H1 (cell line): ENCODE measurements around the gene RAP2C. TPM values are rescaled to one million over a fixed set of nuclear protein-coding genes. Genes with fewer than 3 reads are reported as not detected.

Source experiments
- CTCF ChIA-PET: fragments of 300-600 bp; sonication (Branson Sonifier 250); formaldehyde crosslinking; loops from one replicate; lab custom pipeline; 2021; ENCODE audit not compliant: partially characterized antibody; lab: Charles Lee
- POLR2A ChIA-PET: fragments of 300-600 bp; sonication (Branson Sonifier 250); formaldehyde crosslinking; loops from one replicate; lab custom pipeline; 2021; ENCODE audit warnings: inconsistent platforms; ENCODE audit not compliant: partially characterized antibody; lab: Charles Lee
- DNase-seq, 2 experiments: peaks; one replicate each; pipeline versions ENCODE4 v3.0.0 to v3.0.0-alpha.2; 2010 to 2022; ENCODE audit warnings: low spot score in 2 of 2, low read depth in 1 of 2, mixed read lengths in 1 of 2
- FAIRE-seq: peaks from 2 replicates; lab custom pipeline; 2011; peaks lifted over from hg19 to GRCh38; lab: Jason Lieb, UNC
- H2AFZ ChIP-seq: 2 replicates; pipeline ENCODE4 v1.8.1; 2012; ENCODE audit warnings: low read length, inconsistent platforms
- H2AK5ac ChIP-seq: 2 replicates; pipeline ENCODE4 v1.6.1; 2013; ENCODE audit warnings: low read depth, low read length
- H2BK120ac ChIP-seq: replicated peaks from 2 replicates; pipeline ENCODE3; 2013; ENCODE audit warnings: low read depth, low read length, inconsistent platforms
- H2BK12ac ChIP-seq: 2 replicates; pipeline ENCODE4 v1.6.1; 2013; ENCODE audit warnings: low read depth, low read length
- H2BK15ac ChIP-seq: 2 replicates; pipeline ENCODE4 v1.6.1; 2013; ENCODE audit warnings: low read length
- H2BK20ac ChIP-seq: 2 replicates; pipeline ENCODE4 v1.6.1; 2013; ENCODE audit warnings: low read length
- H2BK5ac ChIP-seq: 2 replicates; pipeline ENCODE4 v1.6.1; 2013; ENCODE audit warnings: low read depth, low read length
- H3K14ac ChIP-seq: 2 replicates; pipeline ENCODE4 v1.6.1; 2013; ENCODE audit warnings: inconsistent platforms; ENCODE audit not compliant: insufficient read length
- H3K18ac ChIP-seq: 2 replicates; pipeline ENCODE4 v1.6.1; 2013; ENCODE audit warnings: low read length; ENCODE audit errors: extremely low read depth
- H3K23ac ChIP-seq: 2 replicates; pipeline ENCODE4 v1.6.1; 2013; ENCODE audit warnings: inconsistent platforms; ENCODE audit not compliant: insufficient read length
- H3K23me2 ChIP-seq: 2 replicates; pipeline ENCODE4 v1.6.1; 2013; ENCODE audit warnings: low read depth, low read length
- H3K27ac ChIP-seq: 2 replicates; pipeline ENCODE4 v1.6.1; 2011; ENCODE audit warnings: low read depth, low read length, inconsistent platforms
- H3K27me3 ChIP-seq, 4 experiments: replicated peaks in 1 of 4; 1 replicate in 1 of 4; 2 replicates in 3 of 4; pipeline versions ENCODE4 v1.6.1 to v1.8.1; 2011 to 2013; ENCODE audit warnings: low read length in 3 of 4, mild to moderate bottlenecking in 3 of 4, inconsistent platforms in 2 of 4, mixed read lengths in 2 of 4, moderate library complexity in 1 of 4; ENCODE audit not compliant: control insufficient read depth in 3 of 4, insufficient read depth in 3 of 4; ENCODE audit errors: extremely low read depth in 1 of 4
- H3K36me3 ChIP-seq, 4 experiments: 2 replicates each; pipeline versions ENCODE4 v1.6.1 to v1.8.1; 2011 to 2013; ENCODE audit warnings: mild to moderate bottlenecking in 4 of 4, low read length in 3 of 4, moderate library complexity in 2 of 4, control low read depth in 1 of 4, inconsistent platforms in 1 of 4; ENCODE audit not compliant: insufficient read depth in 4 of 4, control insufficient read depth in 2 of 4
- H3K4ac ChIP-seq: replicated peaks from 2 replicates; pipeline ENCODE3; 2013; ENCODE audit warnings: low read length, low read depth, mixed read lengths, inconsistent platforms; ENCODE audit not compliant: insufficient read length
- H3K4me1 ChIP-seq, 4 experiments: replicated peaks in 1 of 4; 1 replicate in 1 of 4; 2 replicates in 3 of 4; pipeline versions ENCODE4 v1.6.1 to v1.8.1; 2011 to 2013; ENCODE audit warnings: low read length in 3 of 4, inconsistent platforms in 2 of 4, mixed read lengths in 1 of 4; ENCODE audit not compliant: insufficient read depth in 4 of 4, control insufficient read depth in 3 of 4
- H3K4me2 ChIP-seq, 2 experiments: 2 replicates each; pipeline versions ENCODE4 v1.6.1 to v1.8.1; 2011 to 2013; ENCODE audit warnings: low read depth in 2 of 2, low read length in 2 of 2, control low read depth in 1 of 2, inconsistent platforms in 1 of 2, mild to moderate bottlenecking in 1 of 2; ENCODE audit not compliant: insufficient read depth in 1 of 2
- H3K4me3 ChIP-seq, 4 experiments: fragments of 200-600, 300-600 bp in 1 of 4; sonication (generic), shearing (Covaris generic), sonication (Bioruptor Twin) in 1 of 4; 2 replicates each; pipeline versions ENCODE4 v1.5.1 to v1.8.1; 2011 to 2016; ENCODE audit warnings: low read length in 4 of 4, low read depth in 3 of 4, control low read depth in 2 of 4, inconsistent platforms in 2 of 4, mild to moderate bottlenecking in 2 of 4, mixed read lengths in 1 of 4, moderate library complexity in 1 of 4; ENCODE audit not compliant: insufficient read depth in 2 of 4; ENCODE audit errors: extremely low read depth in 1 of 4
- H3K56ac ChIP-seq: replicated peaks from 2 replicates; pipeline ENCODE3; 2013; ENCODE audit warnings: low read depth, mild to moderate bottlenecking, mixed read lengths, low read length, inconsistent platforms; ENCODE audit not compliant: insufficient read length
- H3K79me1 ChIP-seq: 2 replicates; pipeline ENCODE4 v1.6.1; 2013; ENCODE audit warnings: low read depth, low read length, control low read depth
- H3K79me2 ChIP-seq, 2 experiments: 2 replicates each; pipeline versions ENCODE4 v1.6.1 to v1.8.1; 2012 to 2013; ENCODE audit warnings: low read length in 2 of 2, mild to moderate bottlenecking in 2 of 2, inconsistent platforms in 1 of 2; ENCODE audit not compliant: insufficient read depth in 2 of 2, control insufficient read depth in 1 of 2
- H3K9ac ChIP-seq, 4 experiments: replicated peaks in 1 of 4; 1 replicate in 1 of 4; 2 replicates in 3 of 4; pipeline versions ENCODE4 v1.6.1 to v1.8.1; 2011 to 2013; ENCODE audit warnings: low read depth in 3 of 4, low read length in 3 of 4, control low read depth in 2 of 4, mild to moderate bottlenecking in 2 of 4, moderate library complexity in 2 of 4, inconsistent platforms in 1 of 4; ENCODE audit errors: extremely low read depth in 1 of 4
- H3K9me3 ChIP-seq, 2 experiments: 2 replicates each; pipeline versions ENCODE4 v1.6.1 to v1.8.1; 2012 to 2013; ENCODE audit warnings: mild to moderate bottlenecking in 2 of 2, moderate library complexity in 2 of 2, control low read depth in 1 of 2, inconsistent platforms in 1 of 2, low read depth in 1 of 2, low read length in 1 of 2, mixed read lengths in 1 of 2; ENCODE audit not compliant: insufficient read depth in 2 of 2
- H4K20me1 ChIP-seq, 2 experiments: replicated peaks in 1 of 2; 2 replicates each; pipeline versions ENCODE3 to v1.8.1; 2011 to 2013; ENCODE audit warnings: inconsistent platforms in 2 of 2, low read length in 2 of 2, mild to moderate bottlenecking in 1 of 2; ENCODE audit not compliant: insufficient read depth in 2 of 2, control insufficient read depth in 1 of 2
- H4K5ac ChIP-seq: 2 replicates; pipeline ENCODE4 v1.6.1; 2013; ENCODE audit warnings: low read length, low read depth, mixed read lengths, inconsistent platforms; ENCODE audit not compliant: insufficient read length
- H4K8ac ChIP-seq: 2 replicates; pipeline ENCODE4 v1.8.0; 2013; ENCODE audit warnings: mild to moderate bottlenecking, moderate library complexity, low read length, inconsistent platforms; ENCODE audit not compliant: insufficient read depth; ENCODE audit errors: extremely low read depth
- H4K91ac ChIP-seq: replicated peaks from 2 replicates; pipeline ENCODE3; 2013; ENCODE audit warnings: low read length, mixed read lengths, inconsistent platforms; ENCODE audit not compliant: insufficient read length
- BACH1 ChIP-seq: IDR thresholded peaks from 2 replicates; pipeline ENCODE4 v1.6.1; 2012; ENCODE audit warnings: low read length, improper control_type of control experiment
- BCL11A ChIP-seq, 2 experiments: IDR thresholded peaks; one replicate each; pipeline ENCODE4 v1.6.1; 2011; ENCODE audit warnings: low read depth in 2 of 2, low read length in 2 of 2, mild to moderate bottlenecking in 2 of 2
- CBX5 ChIP-seq: fragments of 300-800, 300-1000 bp; sonication (generic); IDR thresholded peaks from 2 replicates; pipeline ENCODE4 v1.7.1; 2016; ENCODE audit warnings: antibody characterized with exemption, low read length, low read depth
- CHD2 ChIP-seq: IDR thresholded peaks from 2 replicates; pipeline ENCODE4 v1.6.1; 2012; ENCODE audit warnings: low read length, improper control_type of control experiment
- EP300 ChIP-seq, 2 experiments: IDR thresholded peaks; 1 replicate in 1 of 2; 2 replicates in 1 of 2; pipeline ENCODE4 v1.6.1; 2011 to 2012; ENCODE audit warnings: low read depth in 2 of 2, low read length in 2 of 2, mild to moderate bottlenecking in 2 of 2, borderline replicate concordance in 1 of 2, inconsistent platforms in 1 of 2, moderate library complexity in 1 of 2
- HDAC6 ChIP-seq: IDR thresholded peaks from one replicate; pipeline ENCODE4 v1.7.1; 2012; ENCODE audit warnings: low read depth, mild to moderate bottlenecking, inconsistent platforms, low read length, moderate library complexity
- KDM4A ChIP-seq: IDR thresholded peaks from one replicate; pipeline ENCODE4 v1.7.1; 2012; ENCODE audit warnings: low read depth, mild to moderate bottlenecking, moderate library complexity, low read length, inconsistent platforms; ENCODE audit not compliant: severe bottlenecking
- KDM5A ChIP-seq: fragments of 200-600 bp; IDR thresholded peaks from 2 replicates; pipeline ENCODE4 v1.7.1; 2012; ENCODE audit warnings: mild to moderate bottlenecking, low read length, inconsistent platforms, mixed read lengths
- RNF2 ChIP-seq: fragments of 200-900, 300-1000 bp; sonication (generic); IDR thresholded peaks from 2 replicates; pipeline ENCODE4 v1.7.1; 2016; ENCODE audit warnings: borderline replicate concordance, low read depth, mild to moderate bottlenecking, antibody characterized with exemption, low read length; ENCODE audit not compliant: poor library complexity, severe bottlenecking; ENCODE audit errors: missing control alignments
- SIX5 ChIP-seq: IDR thresholded peaks from 2 replicates; pipeline ENCODE4 v1.6.1; 2011; ENCODE audit warnings: mild to moderate bottlenecking, low read depth, low read length
- SP2 ChIP-seq: IDR thresholded peaks from 2 replicates; pipeline ENCODE4 v1.6.1; 2012; ENCODE audit warnings: mild to moderate bottlenecking, low read length, inconsistent platforms
- SP4 ChIP-seq: IDR thresholded peaks from 2 replicates; pipeline ENCODE4 v1.6.1; 2012; ENCODE audit warnings: low read length, inconsistent platforms
- TAF7 ChIP-seq: optimal IDR thresholded peaks from 2 replicates; pipeline ENCODE3; 2011; ENCODE audit warnings: low read depth, mild to moderate bottlenecking, inconsistent platforms, low read length, moderate library complexity, borderline replicate concordance
- WGBS, 2 experiments: shearing (Covaris generic) in 1 of 2; methylation state at CpG; one replicate each; pipeline versions ENCODE4 v1.1.6 to v1.1.7; 2013 to 2015; ENCODE audit warnings: low lambda C conversion rate in 2 of 2, mixed read lengths in 2 of 2, inconsistent platforms in 1 of 2, low coverage in 1 of 2, missing lambda C conversion rate in 1 of 2; ENCODE audit not compliant: insufficient replicate concordance in 2 of 2, insufficient coverage in 1 of 2, insufficient read length in 1 of 2; ENCODE audit errors: extremely low coverage in 1 of 2, missing lambda C conversion rate in 1 of 2; 5-methylcytosine and 5-hydroxymethylcytosine counted together
- polyA plus RNA-seq, 7 experiments: library from polyadenylated mRNA; depleted of rRNA in 3 of 7; stranded (reverse) in 5 of 7; unstranded in 2 of 7; fragments of >200 nt in 5 of 7; fragments of 200-250 nt in 2 of 7; gene quantifications; 1 replicate in 5 of 7; 2 replicates in 1 of 7; 4 replicates in 1 of 7; pipeline versions ENCODE4 v1.2.1 to v1.2.3, GENCODE V29; 2011 to 2013; ENCODE audit warnings: missing spikeins in 2 of 7, mixed read lengths in 2 of 7
- total RNA-seq: library from RNA; stranded (reverse); fragmentation: NEBNext Ultra II Directional; extraction: Animal tissue kit (Norgen Biotek cat#: 25700); gene quantifications from 2 replicates; pipeline ENCODE4 v1.2.1, GENCODE V29; 2021
- TF ChIP-seq, protein P1 (sequence below): IDR thresholded peaks from 2 replicates; pipeline ENCODE4 v1.6.1; 2012; ENCODE audit warnings: inconsistent platforms

Gene RAP2C
- total and polyA plus RNA-seq, 2 of the 8 experiments (the other 6 are each of a cell fraction or from before 2014, with no cell fraction given), result 4.7 to 20.5 TPM

DNA sequence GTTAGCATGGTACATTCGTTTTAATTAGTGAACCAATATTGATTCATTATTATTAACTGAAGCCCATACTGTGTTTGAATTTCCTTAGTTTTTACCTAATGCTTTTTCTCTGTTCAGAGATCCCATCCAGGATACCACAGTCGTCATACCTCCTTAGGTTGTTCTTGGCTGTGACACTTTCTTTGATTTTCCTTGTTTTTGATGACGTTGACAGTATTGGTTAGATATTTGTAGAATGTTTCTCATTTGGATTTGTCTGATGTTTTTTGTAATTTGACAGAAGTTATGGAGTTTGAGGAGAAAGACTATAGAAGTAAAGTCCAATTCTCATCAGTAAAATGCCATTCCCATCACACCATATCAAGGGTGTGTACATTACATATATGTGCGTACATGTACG lies 16.2 kb upstream of the RAP2C start:
- no peak for FAIRE-seq
- ChIA-PET POLR2A (no interaction called here), CTCF (no interaction called here)
- no peak overlapping the region for H3K9ac ChIP-seq
- no peak for DNase-seq
- no peak overlapping the region for H3K56ac ChIP-seq
- H2BK5ac ChIP-seq, result no peak overlapping the region
- no peak overlapping the region for H2AK5ac ChIP-seq
- WGBS, 2 experiments, result 96% methylated on average over 5 of the region's 5 CpGs; no CpG with 5 or more reads in 1 of the 2 experiments
- no peaks in the 10 kb centered on the region for H3K36me3 ChIP-seq
- H3K79me1 ChIP-seq, result no peaks in the 10 kb centered on the region
- no peak overlapping the region for H2BK120ac ChIP-seq
- H4K91ac ChIP-seq, result no peak overlapping the region
- H3K4me1 ChIP-seq, result no peaks in the 10 kb centered on the region
- no peak overlapping the region for H3K4me2 ChIP-seq
- no peak overlapping the region for H2BK15ac ChIP-seq
- no peaks in the 10 kb centered on the region for H3K23me2 ChIP-seq
- no peak overlapping the region for H3K23ac ChIP-seq
- H2BK12ac ChIP-seq, result no peak overlapping the region
- H4K8ac ChIP-seq, result no peak overlapping the region
- H3K4ac ChIP-seq, result no peak overlapping the region
- no peak overlapping the region for H3K14ac ChIP-seq
- H4K20me1 ChIP-seq, result no peaks in the 10 kb centered on the region
- H2AFZ ChIP-seq, result no peak overlapping the region
- H3K4me3 ChIP-seq, result no peak overlapping the region
- no peaks in the 10 kb centered on the region for H3K79me2 ChIP-seq
- no peak overlapping the region for H3K27ac ChIP-seq
- H3K18ac ChIP-seq, result no peak overlapping the region
- no peak overlapping the region for H2BK20ac ChIP-seq
- H3K9me3 ChIP-seq, result no peaks in the 10 kb centered on the region
- H4K5ac ChIP-seq, result no peak overlapping the region
- H3K27me3 ChIP-seq, result no peaks in the 10 kb centered on the region
- TF ChIP-seq KDM5A (no peak), CBX5 (no peak), HDAC6 (no peak), SP2 (no peak), BACH1 (no peak), KDM4A (no peak), SIX5 (no peak), CHD2 (no peak), SP4 (no peak), RNF2 (no peak), EP300 (IDR thresholded peaks at IDR 0.05; ENCODE audit: borderline replicate concordance in 1 of 2, low read depth in 2 of 2, low read length in 2 of 2) (no peak), BCL11A (IDR thresholded peaks at IDR 0.05; ENCODE audit: low read depth in 2 of 2, low read length in 2 of 2) (no peak), TAF7 (no peak)
- TF ChIP-seq, protein P1, sequence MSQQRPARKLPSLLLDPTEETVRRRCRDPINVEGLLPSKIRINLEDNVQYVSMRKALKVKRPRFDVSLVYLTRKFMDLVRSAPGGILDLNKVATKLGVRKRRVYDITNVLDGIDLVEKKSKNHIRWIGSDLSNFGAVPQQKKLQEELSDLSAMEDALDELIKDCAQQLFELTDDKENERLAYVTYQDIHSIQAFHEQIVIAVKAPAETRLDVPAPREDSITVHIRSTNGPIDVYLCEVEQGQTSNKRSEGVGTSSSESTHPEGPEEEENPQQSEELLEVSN, result no peak
